Fibroblast of the conjunctiva (primary cell): ENCODE results near the gene CRKL.
"Not testable (repeated sequence)": the region's sequence is repeated elsewhere in the genome, so short reads cannot be mapped to it uniquely, and the experiment has no call there.

Source experiments
- DNase-seq: peaks from one replicate; pipeline ENCODE4 v3.0.0-alpha.2; 2010; ENCODE audit warnings: low read depth

CRKL gene

GRCh38 chr22:20901093-20902033 lies 15.8 kb upstream of the CRKL start:
- DNase-seq = not testable (repeated sequence)

- DNase-seq = no peak
Measured at GRCh38 chr22:20903093-20903492, 14.1 kb upstream of the CRKL start.

GRCh38 chr22:20904008-20904979 lies 12.9 kb upstream of the CRKL start:
- peak; percentile 94 for DNase-seq

GRCh38 chr22:20904980-20905355 lies 12.2 kb upstream of the CRKL start:
- DNase-seq = no peak

GRCh38 chr22:20905415-20906386 lies 11.5 kb upstream of the CRKL start:
- DNase-seq = no peak

- DNase-seq = no peak
Measured at GRCh38 chr22:20906387-20906767, 10.8 kb upstream of the CRKL start.

- not testable (repeated sequence) for DNase-seq
Measured at GRCh38 chr22:20908717-20909116, 8.5 kb upstream of the CRKL start.

GRCh38 chr22:20909543-20910303 lies 7.5 kb upstream of the CRKL start:
- DNase-seq = no peak

GRCh38 chr22:20912494-20912893 lies 4.7 kb upstream of the CRKL start:
- no peak for DNase-seq

GRCh38 chr22:20918663-20919218 lies 1.5 kb downstream of the CRKL start:
- DNase-seq = no peak

- no peak for DNase-seq
Measured at GRCh38 chr22:20919718-20920117, 2.5 kb downstream of the CRKL start.

GRCh38 chr22:20920881-20921203 lies 3.6 kb downstream of the CRKL start:
- no peak for DNase-seq

- DNase-seq = no peak
Measured at GRCh38 chr22:20922141-20922751, 5.0 kb downstream of the CRKL start.

GRCh38 chr22:20926243-20926642 lies 9.0 kb downstream of the CRKL start:
- DNase-seq = no peak

- DNase-seq = no peak
Measured at GRCh38 chr22:20927940-20928572, 10.8 kb downstream of the CRKL start.

- DNase-seq = no peak
Measured at GRCh38 chr22:20928573-20928967, 11.4 kb downstream of the CRKL start.

GRCh38 chr22:20930004-20930403 lies 12.8 kb downstream of the CRKL start:
- no peak for DNase-seq

GRCh38 chr22:20930435-20930834 lies 13.2 kb downstream of the CRKL start:
- not testable (repeated sequence) for DNase-seq

GRCh38 chr22:20931126-20931654 lies 14.0 kb downstream of the CRKL start:
- no peak for DNase-seq
